ENCODE measurements around the gene HOXC13. TPM values are rescaled to one million over a fixed set of nuclear protein-coding genes. Genes with fewer than 3 reads are reported as not detected.

Gene HOXC13
- total RNA-seq, 1 donor from 2014 or later: not detected

- DNase-seq (ENCODE audit: extremely low read depth, low read depth, low spot score): no peak
These were observed 16.0 kb downstream of the HOXC13 start, which contains the start of gene HOXC12 for GRCh38 chr12:53954694-53955035. HOXC12 (plus strand) TSS chr12:53954903; CDS start chr12:53954930, 27 bp downstream.

DNA sequence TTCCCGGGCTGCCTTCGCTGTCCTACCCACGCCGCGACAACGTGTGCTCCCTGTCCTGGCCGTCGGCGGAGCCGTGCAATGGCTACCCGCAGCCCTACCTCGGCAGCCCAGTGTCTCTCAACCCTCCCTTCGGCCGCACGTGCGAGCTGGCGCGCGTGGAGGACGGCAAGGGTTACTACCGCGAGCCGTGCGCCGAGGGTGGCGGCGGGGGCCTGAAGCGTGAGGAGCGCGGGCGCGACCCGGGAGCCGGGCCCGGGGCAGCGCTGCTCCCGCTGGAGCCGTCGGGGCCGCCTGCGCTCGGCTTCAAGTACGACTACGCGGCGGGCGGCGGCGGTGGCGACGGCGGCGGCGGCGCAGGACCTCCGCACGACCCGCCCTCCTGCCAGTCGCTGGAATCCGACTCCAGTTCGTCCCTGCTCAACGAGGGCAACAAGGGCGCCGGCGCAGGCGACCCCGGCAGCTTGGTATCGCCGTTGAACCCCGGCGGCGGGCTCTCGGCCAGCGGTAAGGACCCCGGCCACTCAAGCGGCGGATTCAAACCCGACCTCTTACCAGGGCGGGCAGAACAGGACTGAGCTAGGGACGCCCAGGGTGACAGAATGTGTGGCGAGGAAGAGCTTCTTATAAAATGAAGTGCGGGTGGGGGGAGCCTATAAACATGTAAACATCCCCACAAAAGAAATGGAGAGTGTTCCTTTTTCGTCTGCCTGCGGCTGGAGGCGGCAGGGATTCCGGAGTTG is 16.6 kb downstream of the HOXC13 start:
- no peak for DNase-seq (ENCODE audit: extremely low read depth, low read depth, low spot score)

GRCh38 chr12:53955776-53956250 is 17.2 kb downstream of the HOXC13 start:
- DNase-seq (ENCODE audit: extremely low read depth, low read depth, low spot score): no peak

DNA sequence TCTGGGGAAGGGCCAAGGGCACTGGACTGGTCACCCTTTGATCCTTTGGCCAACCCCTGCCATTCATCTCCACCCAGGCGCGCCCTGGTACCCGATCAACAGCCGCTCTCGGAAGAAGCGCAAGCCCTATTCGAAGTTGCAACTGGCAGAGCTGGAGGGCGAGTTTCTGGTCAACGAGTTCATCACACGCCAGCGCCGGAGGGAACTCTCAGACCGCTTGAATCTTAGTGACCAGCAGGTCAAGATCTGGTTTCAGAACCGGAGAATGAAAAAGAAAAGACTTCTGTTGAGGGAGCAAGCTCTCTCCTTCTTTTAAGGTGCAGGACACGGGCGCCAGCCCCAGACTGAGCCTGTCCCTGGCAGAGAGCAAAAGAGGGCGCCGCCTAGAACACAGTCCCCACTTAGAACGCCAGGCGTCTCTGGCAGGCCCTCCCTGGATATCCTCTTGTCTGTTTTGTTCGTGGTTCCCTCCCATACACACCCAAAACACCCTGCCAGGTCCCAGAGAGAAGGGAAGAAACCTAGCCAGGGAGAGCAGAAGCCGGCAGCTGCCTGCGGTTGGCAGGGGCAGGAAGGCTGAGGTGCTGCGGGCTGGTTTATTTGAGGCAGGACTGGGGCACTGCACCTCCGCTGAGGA is 17.7 kb downstream of the HOXC13 start:
- DNase-seq (ENCODE audit: extremely low read depth, low read depth, low spot score): no peak

DNA sequence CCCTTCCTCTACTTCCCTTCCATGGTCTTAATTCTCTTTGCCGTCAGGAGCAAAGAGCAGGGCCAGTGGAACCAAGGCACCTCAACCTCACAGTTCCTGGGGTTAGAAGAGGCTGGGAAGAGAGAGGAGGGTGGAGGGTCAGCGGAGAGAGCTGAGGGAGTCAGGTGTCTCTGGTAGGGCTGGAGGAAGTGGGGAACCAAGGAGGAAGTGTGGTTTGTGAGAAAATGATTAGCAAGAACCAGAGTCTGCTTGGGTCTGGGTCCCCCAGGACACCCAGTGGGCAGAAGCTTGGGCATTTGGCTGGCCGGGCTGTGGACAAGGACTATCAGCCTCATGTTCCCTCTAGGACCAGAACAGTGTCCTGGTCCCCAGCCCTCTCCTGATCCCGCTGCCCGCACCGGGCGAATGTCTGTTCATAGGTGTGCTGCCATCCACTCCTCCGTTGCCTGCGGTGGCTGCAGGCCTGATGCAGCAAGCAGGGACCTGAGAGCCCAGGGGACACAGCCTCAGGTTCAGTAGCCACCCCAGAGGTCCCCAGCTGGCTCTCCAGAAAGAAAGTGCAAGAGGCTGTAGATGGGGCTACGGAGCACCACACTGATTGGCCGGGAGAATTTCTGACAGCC is 18.4 kb downstream of the HOXC13 start:
- DNase-seq (ENCODE audit: extremely low read depth, low read depth, low spot score): no peak

- no peak for DNase-seq (ENCODE audit: extremely low read depth, low read depth, low spot score)
These were observed 19.5 kb downstream of the HOXC13 start for GRCh38 chr12:53958128-53958527.

GRCh38 chr12:53959314-53959713 is 20.7 kb downstream of the HOXC13 start:
- no peak for DNase-seq (ENCODE audit: extremely low read depth, low read depth, low spot score)

DNA sequence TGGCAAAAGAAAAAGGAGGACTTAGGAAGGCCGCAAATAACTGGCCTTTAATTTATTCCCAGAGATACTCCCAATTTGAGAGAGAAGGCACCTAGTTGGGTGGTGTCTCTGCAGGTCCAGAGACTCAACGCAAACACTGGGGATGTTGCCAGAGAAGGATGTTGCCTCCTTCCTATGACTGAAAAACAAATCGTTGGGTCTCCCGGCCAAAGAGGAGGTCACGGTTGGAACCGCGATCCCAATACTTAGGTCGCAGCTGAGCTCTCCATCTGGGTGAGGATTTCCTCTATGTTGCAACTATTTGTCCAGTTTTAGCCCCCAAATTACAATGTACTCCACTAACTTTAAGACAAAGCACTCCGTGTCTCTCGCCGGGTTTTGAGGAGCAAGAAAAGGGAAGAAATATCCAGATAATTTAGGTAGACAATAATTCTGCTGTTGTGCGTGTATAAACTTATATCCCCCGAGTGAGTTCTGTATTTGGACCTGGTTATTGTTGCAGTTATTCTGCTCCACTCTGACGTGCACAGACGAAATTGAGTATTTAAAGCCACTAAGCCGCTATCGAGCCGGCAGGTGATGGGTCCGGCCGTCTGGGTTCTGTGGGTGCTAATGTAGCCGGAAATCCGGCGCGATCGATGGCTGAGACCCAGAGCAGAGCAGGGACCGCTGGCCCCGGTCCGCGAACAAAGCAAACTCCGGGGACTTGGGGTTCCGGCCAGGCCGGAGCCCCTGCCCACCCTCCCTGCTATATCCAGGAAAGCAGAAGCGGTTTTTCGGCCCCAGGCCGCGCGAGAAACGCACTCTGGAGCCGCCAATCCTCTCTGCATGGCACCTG is 21.8 kb downstream of the HOXC13 start:
- no peak for DNase-seq (ENCODE audit: extremely low read depth, low read depth, low spot score)

DNA sequence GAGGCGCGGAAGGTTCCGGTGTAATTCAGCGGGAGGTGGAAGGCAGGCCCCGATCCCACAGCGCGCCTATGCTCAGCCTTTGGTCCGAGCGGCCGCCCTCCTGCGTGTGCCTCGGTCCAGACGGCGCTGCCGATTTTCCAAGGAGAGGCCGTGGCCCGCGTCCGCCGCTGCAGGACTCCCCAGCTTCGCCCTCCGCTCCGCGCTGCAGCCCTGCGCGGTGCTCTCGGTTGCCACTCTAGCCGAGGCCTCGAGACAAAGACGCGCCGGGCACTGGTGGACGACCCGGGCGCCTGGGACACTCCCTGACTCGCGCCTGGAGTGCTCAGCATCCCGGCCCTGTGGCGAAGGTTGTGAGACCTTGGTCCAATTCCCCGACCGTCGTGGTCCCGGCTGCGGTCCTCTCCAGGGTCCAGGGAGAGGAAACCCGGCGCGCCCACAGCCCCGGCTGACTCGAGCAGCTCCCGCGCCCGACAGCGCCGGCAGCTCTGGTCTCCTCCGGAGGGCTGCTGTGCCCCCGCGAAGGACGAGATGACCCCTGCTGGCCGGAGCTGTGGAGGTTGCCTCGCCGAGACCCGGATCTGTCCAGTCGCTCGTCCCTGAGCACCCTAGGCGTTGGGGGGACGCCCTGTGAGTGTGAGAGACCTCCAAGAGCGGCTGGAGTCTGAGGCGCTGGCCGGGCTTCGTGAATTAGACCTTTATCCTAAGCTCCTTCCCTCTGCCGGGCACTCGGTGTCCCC is 22.6 kb downstream of the HOXC13 start:
- no peak for DNase-seq (ENCODE audit: extremely low read depth, low read depth, low spot score)

DNA sequence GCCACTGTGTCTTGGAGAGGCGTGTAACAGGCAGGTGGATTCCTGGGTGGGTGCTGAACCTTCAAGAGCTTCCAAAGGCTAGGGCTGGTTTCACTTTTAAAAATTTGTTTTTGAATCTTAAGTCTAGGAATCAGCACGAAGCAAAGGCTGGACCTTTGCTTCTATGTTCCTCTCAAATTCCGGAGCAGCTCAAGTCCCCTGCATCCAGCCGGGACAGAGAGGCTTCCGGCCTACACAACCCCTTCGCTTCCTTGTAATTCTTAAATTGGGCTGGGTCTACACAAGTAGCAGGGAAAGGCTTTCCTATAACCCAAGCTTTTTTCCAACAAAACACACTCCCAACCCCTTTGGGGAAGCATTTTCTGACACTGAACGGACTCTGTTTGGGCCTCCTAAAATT is 24.4 kb downstream of the HOXC13 start:
- DNase-seq (ENCODE audit: extremely low read depth, low read depth, low spot score): no peak

GRCh38 chr12:53963434-53964314 is 25.0 kb downstream of the HOXC13 start:
- DNase-seq (ENCODE audit: extremely low read depth, low read depth, low spot score): no peak

DNA sequence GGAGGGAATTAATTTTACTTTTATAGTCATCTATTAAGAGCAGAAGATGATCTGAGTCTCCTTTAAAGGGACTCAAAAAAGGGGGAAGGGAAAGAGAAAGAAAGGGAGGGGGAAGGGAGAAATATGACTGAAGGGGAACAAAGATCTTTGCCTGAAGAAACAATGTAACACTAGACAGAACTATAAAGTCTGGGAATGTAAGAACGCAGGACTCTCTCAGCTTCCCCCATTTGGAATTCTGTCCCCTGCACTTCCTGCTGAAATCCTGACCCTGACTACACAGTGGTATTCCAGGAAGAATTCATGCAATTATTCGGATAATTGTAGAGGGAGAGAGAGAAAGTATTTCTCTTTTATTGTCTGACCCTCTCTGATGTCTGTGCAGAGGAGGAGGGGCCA is 25.7 kb downstream of the HOXC13 start:
- no peak for DNase-seq (ENCODE audit: extremely low read depth, low read depth, low spot score)

- DNase-seq (ENCODE audit: extremely low read depth, low read depth, low spot score): no peak
These were observed 26.9 kb downstream of the HOXC13 start for GRCh38 chr12:53965281-53966084.

GRCh38 chr12:53966085-53966384 is 27.4 kb downstream of the HOXC13 start:
- DNase-seq (ENCODE audit: extremely low read depth, low read depth, low spot score): no peak

DNA sequence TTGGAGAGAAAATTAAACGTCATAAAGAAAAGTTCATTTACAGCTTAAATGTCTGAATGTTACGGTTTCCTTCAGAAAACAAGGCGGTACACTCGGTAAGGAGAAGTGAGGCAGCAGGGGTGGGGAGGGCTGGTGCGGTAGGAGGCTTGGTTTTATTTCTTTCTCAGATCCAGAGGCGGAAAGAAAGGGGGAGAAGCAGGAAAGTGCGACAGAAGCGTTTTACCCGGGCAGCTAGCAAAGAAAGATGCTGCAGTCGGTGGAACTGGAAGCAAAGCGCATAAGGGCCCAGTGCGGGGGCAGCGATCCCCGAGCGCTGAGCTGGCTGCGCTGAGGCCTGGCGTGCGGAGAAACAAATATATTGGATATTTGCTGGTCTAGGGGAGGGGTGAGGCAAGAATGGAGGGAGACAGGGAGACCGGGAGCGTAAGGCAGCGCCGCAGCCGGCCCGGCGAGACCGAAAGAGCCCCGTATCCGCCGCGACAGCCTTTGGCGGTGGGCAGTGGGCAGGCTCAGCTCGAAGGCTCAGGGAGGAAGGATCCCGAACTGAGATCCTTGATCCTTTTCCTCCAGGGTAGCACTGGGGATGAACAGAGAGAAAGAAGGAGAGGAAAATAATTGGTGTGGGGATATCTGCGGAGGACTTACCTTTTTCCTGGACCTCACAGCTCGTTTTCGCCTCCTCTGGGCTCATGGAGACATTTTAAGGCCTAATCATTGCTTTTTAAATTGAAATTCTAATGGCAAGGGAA is 27.9 kb downstream of the HOXC13 start:
- no peak for DNase-seq (ENCODE audit: extremely low read depth, low read depth, low spot score)

GRCh38 chr12:53967421-53967925 is 28.8 kb downstream of the HOXC13 start:
- DNase-seq (ENCODE audit: extremely low read depth, low read depth, low spot score): no peak

DNA sequence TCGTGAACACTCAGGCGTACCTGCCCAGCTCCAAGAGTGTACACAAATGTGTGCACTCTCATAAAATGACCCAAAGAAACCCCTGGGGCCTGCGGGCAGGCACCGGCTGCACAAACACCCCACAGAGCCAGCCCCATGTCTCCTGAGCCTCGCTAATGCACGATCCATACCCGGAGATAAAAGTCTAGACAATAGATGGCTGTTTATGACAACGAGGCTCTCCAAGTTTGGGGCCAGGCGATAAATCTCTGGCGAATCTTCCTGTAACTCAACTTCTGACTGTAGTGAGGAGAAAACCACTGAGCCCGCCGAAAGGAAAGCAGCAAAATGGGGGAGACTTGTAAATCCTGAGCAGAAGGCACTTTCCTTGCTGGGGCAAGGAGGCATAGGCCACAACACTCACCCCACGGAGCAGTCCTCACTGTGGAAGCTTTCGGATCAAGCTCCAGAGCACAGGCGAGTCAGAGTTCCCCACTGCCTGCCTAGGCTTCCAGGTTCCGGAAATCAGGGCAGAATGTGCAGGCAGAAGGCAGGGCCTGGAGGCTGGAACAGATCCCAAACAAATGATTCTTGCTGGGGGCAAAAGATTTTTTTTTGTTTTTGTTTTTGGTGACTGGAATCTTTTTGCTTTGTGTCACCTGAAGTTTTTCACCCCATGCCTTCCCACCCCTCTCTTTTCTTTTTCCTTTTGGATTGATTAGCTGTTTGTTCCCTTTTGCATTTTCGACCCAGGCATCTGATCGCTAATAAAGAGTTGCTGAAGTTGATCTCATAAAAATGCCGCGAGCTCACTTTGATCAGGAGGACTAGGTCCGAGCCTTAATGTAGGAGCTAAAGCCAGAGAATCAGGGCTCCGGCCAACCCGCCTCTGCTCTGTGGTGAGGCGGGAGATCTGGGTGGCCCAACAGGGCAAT is 29.8 kb downstream of the HOXC13 start:
- DNase-seq (ENCODE audit: extremely low read depth, low read depth, low spot score): no peak
